HepG2 (cell line): ENCODE data around the gene AGPAT3. TPM values are rescaled to one million over a fixed set of nuclear protein-coding genes. Genes with fewer than 3 reads are reported as not detected.

Experiments
- ATAC-seq: fragments of 200-7000 bp; cut with Tn5 transposase; 3 replicates; pipeline ENCODE4 v1.9.1; 2020; ENCODE audit warnings: mild to moderate bottlenecking, moderate library complexity
- BruUV-seq: library from RNA; stranded (reverse); fragments of 400-500 nt; replicated peaks from 2 replicates; lab custom pipeline; 2021; lab: Mats Ljungman, UMichigan
- CTCF ChIA-PET: fragments of 300-600 bp; formaldehyde crosslinking; extraction: SDS; loops from one replicate; lab custom pipeline; 2021; ENCODE audit warnings: low total read pairs, inconsistent platforms, low intra/inter-chr PET ratio; lab: Yijun Ruan, JAX
- POLR2A ChIA-PET: fragments of 350-600 bp; sonication (Branson Sonifier 250); formaldehyde crosslinking; loops from one replicate; lab custom pipeline; 2020; ENCODE audit warnings: antibody characterized with exemption, inconsistent platforms; lab: Yijun Ruan, JAX
- DNase-seq: peaks from one replicate; pipeline ENCODE4 v3.0.0-alpha.2; 2015; ENCODE audit warnings: low spot score
- FAIRE-seq: peaks from 3 replicates; lab custom pipeline; 2011; peaks lifted over from hg19 to GRCh38; lab: Jason Lieb, UNC
- H2AFZ ChIP-seq: one replicate; pipeline ENCODE4 v1.6.1; 2011; ENCODE audit warnings: low read length, inconsistent platforms
- H3K27ac ChIP-seq: fragments of 300-600 bp; 3 replicates; pipeline ENCODE4 v1.8.0; 2011; ENCODE audit warnings: mixed run types, mild to moderate bottlenecking, mixed read lengths, low read length, inconsistent platforms; ENCODE audit not compliant: insufficient read depth; ENCODE audit errors: extremely low read length
- H3K27me3 ChIP-seq, 2 experiments: fragments of 200-600 bp in 1 of 2; 2 replicates in 1 of 2; 3 replicates in 1 of 2; pipeline versions ENCODE4 v1.6.0 to v1.8.0; 2011; ENCODE audit warnings: low read length in 2 of 2, mild to moderate bottlenecking in 2 of 2, moderate library complexity in 2 of 2, inconsistent platforms in 1 of 2; ENCODE audit not compliant: insufficient read depth in 2 of 2, control insufficient read depth in 1 of 2
- H3K36me3 ChIP-seq, 2 experiments: fragments of 200-600 bp in 1 of 2; replicated peaks in 1 of 2; 2 replicates in 1 of 2; 3 replicates in 1 of 2; pipeline versions ENCODE4 v1.5.1 to v1.8.0; 2011; ENCODE audit warnings: low read length in 2 of 2, inconsistent platforms in 1 of 2; ENCODE audit not compliant: insufficient read depth in 2 of 2, control insufficient read depth in 1 of 2
- H3K4me1 ChIP-seq: 2 replicates; pipeline ENCODE4 v1.5.1; 2012; ENCODE audit warnings: low read length, inconsistent platforms; ENCODE audit not compliant: insufficient read depth
- H3K4me2 ChIP-seq: 2 replicates; pipeline ENCODE4 v1.6.0; 2011; ENCODE audit warnings: low read depth, low read length, inconsistent platforms
- H3K4me3 ChIP-seq, 3 experiments: fragments of 200-600 bp in 1 of 3; sonication (generic), shearing (Covaris generic) in 1 of 3; replicated peaks in 1 of 3; 2 replicates each; pipeline ENCODE4 v1.5.1; 2011 to 2016; ENCODE audit warnings: low read length in 3 of 3, inconsistent platforms in 2 of 3, low read depth in 2 of 3, mild to moderate bottlenecking in 2 of 3, control low read depth in 1 of 3, mixed read lengths in 1 of 3; ENCODE audit not compliant: insufficient read depth in 1 of 3
- H3K79me2 ChIP-seq: one replicate; pipeline ENCODE4 v1.6.1; 2011; ENCODE audit warnings: low read length, inconsistent platforms; ENCODE audit not compliant: insufficient read depth
- H3K9ac ChIP-seq: 2 replicates; pipeline ENCODE4 v1.6.0; 2011; ENCODE audit warnings: mild to moderate bottlenecking, low read depth, low read length, inconsistent platforms; ENCODE audit not compliant: insufficient read depth
- H3K9me3 ChIP-seq: 2 replicates; pipeline ENCODE4 v1.5.1; 2012; ENCODE audit warnings: mild to moderate bottlenecking, low read length
- H4K20me1 ChIP-seq: 2 replicates; pipeline ENCODE4 v1.6.0; 2011; ENCODE audit warnings: inconsistent platforms, mild to moderate bottlenecking, low read length, moderate library complexity; ENCODE audit not compliant: insufficient read depth
- AGO2 ChIP-seq: fragments of 200-400 bp; formaldehyde crosslinking; optimal IDR thresholded peaks from 2 replicates; pipeline ENCODE3; 2017; ENCODE audit warnings: mild to moderate bottlenecking, low read depth, low read length, moderate library complexity
- AHR ChIP-seq: IDR thresholded peaks from 2 replicates; pipeline ENCODE4 v1.6.1; 2018; ENCODE audit warnings: missing genetic modification reagents, missing compliant biosample characterization
- CC2D1A ChIP-seq: sonication (generic); formaldehyde crosslinking; IDR thresholded peaks from 2 replicates; pipeline ENCODE4 v1.8.1; 2023; ENCODE audit warnings: mild to moderate bottlenecking, missing genetic modification reagents
- GATAD2A ChIP-seq: IDR thresholded peaks from 2 replicates; pipeline ENCODE4 v1.6.1; 2016
- HDAC1 ChIP-seq: sonication (generic); formaldehyde crosslinking; IDR thresholded peaks from 2 replicates; pipeline ENCODE4 v1.5.1; 2020; ENCODE audit warnings: mild to moderate bottlenecking, missing genetic modification reagents
- HDAC6 ChIP-seq: fragments of 200-600 bp; sonication (generic); IDR thresholded peaks from 2 replicates; pipeline ENCODE4 v1.7.0; 2017; ENCODE audit warnings: mild to moderate bottlenecking, antibody characterized with exemption, low read length, low read depth
- HNRNPL ChIP-seq: fragments of 200-400 bp; formaldehyde crosslinking; IDR thresholded peaks from 2 replicates; pipeline ENCODE4 v1.6.1; 2017; ENCODE audit warnings: mild to moderate bottlenecking, low read depth, low read length
- SIX1 ChIP-seq: sonication (generic); formaldehyde crosslinking; IDR thresholded peaks from 2 replicates; pipeline ENCODE4 v1.4.0; 2020; ENCODE audit warnings: missing genetic modification reagents, borderline replicate concordance
- ZMYM2 ChIP-seq: sonication (generic); formaldehyde crosslinking; IDR thresholded peaks from 2 replicates; pipeline ENCODE4 v1.8.0; 2022; ENCODE audit warnings: mild to moderate bottlenecking, missing genetic modification reagents
- ZNF230 ChIP-seq: sonication (generic); formaldehyde crosslinking; IDR thresholded peaks from 2 replicates; pipeline ENCODE4 v1.4.0; 2020; ENCODE audit warnings: mild to moderate bottlenecking, missing genetic modification reagents
- WGBS: methylation state at CpG from one replicate; pipeline ENCODE4 v1.1.6; 2017; ENCODE audit warnings: low lambda C conversion rate; 5-methylcytosine and 5-hydroxymethylcytosine counted together
- in situ Hi-C: cut with HindIII; loops from 2 replicates; pipeline ENCODE4 v1.10.0; 2017; ENCODE audit warnings: low pct_unique_long_range_greater_than_20kb; ENCODE audit not compliant: extremely low pct_ligation_motif_present
- intact Hi-C: fragments of 100-400 bp; cut with micrococcal nuclease; formaldehyde crosslinking; loops from one replicate; pipeline ENCODE4 v1.10.0; 2022; ENCODE audit not compliant: unreplicated experiment
- polyA plus RNA-seq, 8 experiments: library from polyadenylated mRNA; depleted of rRNA in 3 of 8; stranded (reverse) in 7 of 8; unstranded in 1 of 8; fragments of >200 nt; fragmentation: Illumina TruSeq in 4 of 8; extraction: Trizol in 4 of 8; gene quantifications; 2 replicates each; pipeline versions ENCODE4 v1.2.1 to v1.2.3, GENCODE V29; 2011 to 2016; ENCODE audit warnings: low read depth in 4 of 8, missing spikeins in 1 of 8, mixed read lengths in 1 of 8; ENCODE audit not compliant: insufficient read depth in 1 of 8
- total RNA-seq, 5 experiments: library from RNA; depleted of rRNA; stranded (reverse); fragments of >200 nt; fragmentation: Illumina TruSeq; extraction: Trizol; gene quantifications; 2 replicates each; pipeline ENCODE4 v1.2.3, GENCODE V29; 2016; ENCODE audit warnings: low read depth in 1 of 5
- TF ChIP-seq, protein P1 (sequence below): sonication (generic); formaldehyde crosslinking; IDR thresholded peaks from 2 replicates; pipeline ENCODE4 v1.5.0; 2020; ENCODE audit warnings: mild to moderate bottlenecking, missing genetic modification reagents, moderate library complexity
- TF ChIP-seq, protein P2 (sequence below): sonication (generic); formaldehyde crosslinking; IDR thresholded peaks from 2 replicates; pipeline ENCODE4 v1.8.0; 2022; ENCODE audit warnings: mild to moderate bottlenecking, missing genetic modification reagents
- TF ChIP-seq, protein P3 (sequence below): fragments of 450-650 bp; IDR thresholded peaks from 2 replicates; pipeline ENCODE4 v1.6.1; 2016

The AGPAT3 gene
- total and polyA plus RNA-seq, 2 of the 13 experiments (the other 11 are each of a cell fraction or from before 2014, with no cell fraction given), result 32.2 to 54.4 TPM

DNA sequence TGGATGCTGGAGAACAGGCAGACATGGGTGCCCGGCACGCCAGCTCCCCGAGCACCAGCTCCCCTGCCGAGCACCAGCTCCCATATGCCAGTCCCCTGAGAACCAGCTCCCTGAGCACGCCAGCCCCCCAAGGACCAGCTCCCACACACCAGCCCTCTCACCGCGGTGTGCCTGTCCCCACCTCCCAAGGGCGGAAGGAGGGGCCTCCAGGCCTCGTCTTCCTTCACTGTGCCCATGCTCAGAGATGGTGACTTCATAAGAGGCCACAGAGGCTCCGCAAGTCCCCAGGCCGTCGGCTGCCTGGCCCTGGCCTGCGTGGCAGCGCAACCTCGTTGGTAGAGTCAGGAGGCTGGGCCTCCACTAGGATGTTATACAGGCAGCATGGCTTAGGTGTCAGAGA lies 69.1 kb downstream of the AGPAT3 start (continued):
- TF ChIP-seq, protein P1, sequence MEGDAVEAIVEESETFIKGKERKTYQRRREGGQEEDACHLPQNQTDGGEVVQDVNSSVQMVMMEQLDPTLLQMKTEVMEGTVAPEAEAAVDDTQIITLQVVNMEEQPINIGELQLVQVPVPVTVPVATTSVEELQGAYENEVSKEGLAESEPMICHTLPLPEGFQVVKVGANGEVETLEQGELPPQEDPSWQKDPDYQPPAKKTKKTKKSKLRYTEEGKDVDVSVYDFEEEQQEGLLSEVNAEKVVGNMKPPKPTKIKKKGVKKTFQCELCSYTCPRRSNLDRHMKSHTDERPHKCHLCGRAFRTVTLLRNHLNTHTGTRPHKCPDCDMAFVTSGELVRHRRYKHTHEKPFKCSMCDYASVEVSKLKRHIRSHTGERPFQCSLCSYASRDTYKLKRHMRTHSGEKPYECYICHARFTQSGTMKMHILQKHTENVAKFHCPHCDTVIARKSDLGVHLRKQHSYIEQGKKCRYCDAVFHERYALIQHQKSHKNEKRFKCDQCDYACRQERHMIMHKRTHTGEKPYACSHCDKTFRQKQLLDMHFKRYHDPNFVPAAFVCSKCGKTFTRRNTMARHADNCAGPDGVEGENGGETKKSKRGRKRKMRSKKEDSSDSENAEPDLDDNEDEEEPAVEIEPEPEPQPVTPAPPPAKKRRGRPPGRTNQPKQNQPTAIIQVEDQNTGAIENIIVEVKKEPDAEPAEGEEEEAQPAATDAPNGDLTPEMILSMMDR (CRISPR knock-in tag), result no peak
- TF ChIP-seq AHR (CRISPR knock-in tag) (no peak), SIX1 (CRISPR knock-in tag) (no peak), ZMYM2 (CRISPR knock-in tag) (no peak), CC2D1A (CRISPR knock-in tag) (no peak)
- TF ChIP-seq, protein P2, sequence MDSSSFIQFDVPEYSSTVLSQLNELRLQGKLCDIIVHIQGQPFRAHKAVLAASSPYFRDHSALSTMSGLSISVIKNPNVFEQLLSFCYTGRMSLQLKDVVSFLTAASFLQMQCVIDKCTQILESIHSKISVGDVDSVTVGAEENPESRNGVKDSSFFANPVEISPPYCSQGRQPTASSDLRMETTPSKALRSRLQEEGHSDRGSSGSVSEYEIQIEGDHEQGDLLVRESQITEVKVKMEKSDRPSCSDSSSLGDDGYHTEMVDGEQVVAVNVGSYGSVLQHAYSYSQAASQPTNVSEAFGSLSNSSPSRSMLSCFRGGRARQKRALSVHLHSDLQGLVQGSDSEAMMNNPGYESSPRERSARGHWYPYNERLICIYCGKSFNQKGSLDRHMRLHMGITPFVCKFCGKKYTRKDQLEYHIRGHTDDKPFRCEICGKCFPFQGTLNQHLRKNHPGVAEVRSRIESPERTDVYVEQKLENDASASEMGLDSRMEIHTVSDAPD (CRISPR knock-in tag), result no peak

DNA sequence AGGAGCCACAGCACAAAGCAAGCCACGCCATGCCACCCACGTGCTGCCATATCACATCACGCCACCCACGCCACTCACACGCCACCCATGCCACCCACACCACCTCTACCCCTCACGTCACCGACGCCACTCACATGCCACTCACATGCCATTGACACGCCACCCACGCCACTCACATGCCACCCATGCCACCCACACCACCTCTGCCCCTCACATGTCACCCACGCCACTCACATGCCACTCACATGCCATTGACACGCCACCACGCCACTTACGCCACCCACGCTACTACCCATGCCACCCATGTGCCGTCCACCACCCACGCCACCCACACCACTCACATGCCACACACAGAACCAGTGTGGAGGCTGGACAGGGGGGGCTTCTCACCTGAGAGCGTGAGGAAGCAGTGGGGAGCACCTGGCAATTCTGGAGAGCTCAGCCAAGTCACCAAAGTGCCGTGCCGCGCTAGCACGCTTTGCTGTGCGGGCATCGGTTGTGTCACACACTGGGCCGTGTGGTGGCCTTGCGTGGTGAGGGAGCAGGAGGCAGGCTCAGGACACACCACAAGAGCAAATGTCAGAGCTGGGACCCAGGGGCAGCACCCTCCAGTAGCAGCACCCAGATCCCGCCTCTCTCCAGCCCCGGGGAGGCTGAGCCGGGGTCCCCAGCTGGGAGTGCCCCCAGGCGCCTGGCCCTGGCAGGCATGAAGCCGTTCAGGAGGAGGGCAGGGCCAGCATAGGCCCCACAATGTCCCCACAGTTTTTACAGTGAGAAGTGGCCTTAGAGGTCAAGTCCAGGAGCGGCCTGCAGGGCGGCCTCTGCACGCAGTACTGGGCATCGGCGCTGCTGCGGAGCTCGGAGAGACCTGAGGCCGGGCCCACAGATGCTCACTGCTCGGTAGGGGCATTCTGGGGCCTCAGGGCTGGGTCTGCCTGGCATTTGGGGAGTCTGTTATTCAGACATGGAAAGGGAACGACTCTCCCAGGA lies 70.0 kb downstream of the AGPAT3 start:
- no peak overlapping the region for H3K4me2 ChIP-seq
- peaks cover 0 to 10% of the 10 kb centered on the region in 2 experiments; a peak in 3 of 5 replicates for H3K36me3 ChIP-seq
- no TSS peak for BruUV-seq
- in situ Hi-C loops, result loop anchor here (5.0 kb wide), 1 partner anchor 123 kb away; no protein-coding TSS in a partner anchor
- no peak for TF ChIP-seq HDAC1 (CRISPR knock-in tag)
- peak; percentile 51 for TF ChIP-seq AGO2
- TF ChIP-seq HNRNPL, result peak; percentile 96
- TF ChIP-seq HDAC6, result no peak
- TF ChIP-seq ZNF230 (CRISPR knock-in tag), result no peak
- no peak for TF ChIP-seq GATAD2A (CRISPR knock-in tag)
- TF ChIP-seq, protein P3, sequence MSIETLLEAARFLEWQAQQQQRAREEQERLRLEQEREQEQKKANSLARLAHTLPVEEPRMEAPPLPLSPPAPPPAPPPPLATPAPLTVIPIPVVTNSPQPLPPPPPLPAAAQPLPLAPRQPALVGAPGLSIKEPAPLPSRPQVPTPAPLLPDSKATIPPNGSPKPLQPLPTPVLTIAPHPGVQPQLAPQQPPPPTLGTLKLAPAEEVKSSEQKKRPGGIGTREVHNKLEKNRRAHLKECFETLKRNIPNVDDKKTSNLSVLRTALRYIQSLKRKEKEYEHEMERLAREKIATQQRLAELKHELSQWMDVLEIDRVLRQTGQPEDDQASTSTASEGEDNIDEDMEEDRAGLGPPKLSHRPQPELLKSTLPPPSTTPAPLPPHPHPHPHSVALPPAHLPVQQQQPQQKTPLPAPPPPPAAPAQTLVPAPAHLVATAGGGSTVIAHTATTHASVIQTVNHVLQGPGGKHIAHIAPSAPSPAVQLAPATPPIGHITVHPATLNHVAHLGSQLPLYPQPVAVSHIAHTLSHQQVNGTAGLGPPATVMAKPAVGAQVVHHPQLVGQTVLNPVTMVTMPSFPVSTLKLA, result peak; percentile 81
- H3K79me2 ChIP-seq, result peaks cover 12% of the 10 kb centered on the region
- DNase-seq (no peak), ATAC-seq (no peak), FAIRE-seq (no peak)
- ChIA-PET CTCF (no interaction called here), POLR2A (interaction anchor here (0.8 kb wide), 1 partner anchor 13 kb away, joined by 3 read pairs; no protein-coding TSS in a partner anchor)
- 98% methylated on average over 33 of the region's 41 CpGs for WGBS
- H3K27me3 ChIP-seq, result no peaks in the 10 kb centered on the region
- no peak overlapping the region for H3K27ac ChIP-seq
- peaks cover 13% of the 10 kb centered on the region; the same call in 1 of the 2 replicates for H4K20me1 ChIP-seq
- no peak overlapping the region for H3K4me3 ChIP-seq
- no peak overlapping the region for H3K9ac ChIP-seq
- H2AFZ ChIP-seq, result no peak overlapping the region
- H3K9me3 ChIP-seq, result no peaks in the 10 kb centered on the region
- intact Hi-C loops, result no loop called here
- peaks cover 39% of the 10 kb centered on the region for H3K4me1 ChIP-seq
